HT1080 (cell line): ENCODE data around the gene APBB2. TPM values are rescaled to one million over a fixed set of nuclear protein-coding genes. Genes with fewer than 3 reads are reported as not detected.
"Not testable (repeated sequence)": the region's sequence is repeated elsewhere in the genome, so short reads cannot be mapped to it uniquely, and the experiment has no call there.

ENCODE experiments used
- DNase-seq: peaks from one replicate; pipeline ENCODE4 v3.0.0-alpha.2; 2015; ENCODE audit warnings: low read depth
- total RNA-seq: library from RNA; depleted of rRNA; stranded (reverse); fragments of >200 nt; shearing (Covaris generic); gene quantifications from 2 replicates; pipeline ENCODE4 v1.2.3, GENCODE V29; 2014

The APBB2 gene
- total RNA-seq, 1 experiment from 2014 or later: 50.4 TPM

- no peak for DNase-seq
Measured at GRCh38 chr4:40838742-40839141, 375.6 kb downstream of the APBB2 start.

DNA sequence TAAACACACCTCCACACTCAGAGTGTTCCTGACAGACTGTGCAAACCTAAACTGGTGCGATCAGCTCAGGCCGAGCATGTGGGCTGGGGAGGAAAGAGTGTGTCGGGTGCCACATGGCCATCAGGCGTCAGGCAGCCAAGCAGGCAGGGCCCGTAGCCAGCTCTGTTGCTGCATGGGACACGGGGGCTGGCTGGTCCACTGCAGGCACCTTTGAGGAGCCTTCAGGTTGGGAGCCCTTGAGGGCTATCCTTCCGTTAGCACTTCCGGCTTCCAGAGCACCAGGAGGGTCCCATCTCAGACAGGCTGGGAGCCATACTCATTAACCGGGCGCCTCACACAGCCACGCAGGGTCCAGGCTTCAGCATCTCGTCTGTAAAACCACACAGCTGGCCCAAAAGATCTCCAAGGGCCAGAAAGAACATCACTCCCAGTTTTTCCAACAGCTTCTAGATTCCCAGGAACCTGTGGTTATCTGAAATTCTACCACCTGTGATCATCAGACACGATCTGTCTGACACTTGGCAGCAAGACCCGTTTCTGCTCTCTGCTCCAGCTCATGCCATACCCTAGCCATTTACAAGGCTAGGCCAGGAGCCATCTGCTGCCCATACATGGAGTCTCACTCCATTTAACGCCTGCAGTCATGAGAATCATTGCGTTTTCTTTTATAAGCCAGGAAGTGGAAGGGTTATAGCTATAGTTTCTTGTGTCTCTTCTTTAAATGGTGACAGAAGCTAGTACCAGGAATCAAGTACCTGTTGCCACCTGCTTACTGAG is 377.1 kb downstream of the APBB2 start:
- DNase-seq: no peak

DNA sequence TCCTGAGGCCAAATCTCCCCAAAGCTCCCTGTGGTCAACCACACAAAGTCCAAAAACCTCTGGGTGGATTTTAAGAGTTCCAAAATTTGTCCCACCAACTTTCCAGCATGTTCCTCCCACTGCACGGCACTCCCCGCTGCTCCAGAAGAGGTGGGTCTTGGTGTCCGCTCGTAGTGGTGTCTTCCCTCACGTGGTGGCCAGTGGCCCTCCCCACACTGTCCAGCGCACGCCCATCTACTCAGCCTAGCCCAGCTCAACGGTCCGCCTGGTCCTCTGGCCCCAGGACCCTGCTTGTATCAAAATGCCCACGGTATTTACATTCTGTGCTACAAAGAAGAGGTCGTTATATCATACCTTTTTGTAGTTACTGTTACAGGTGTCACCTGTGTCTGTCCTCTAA is 381.1 kb downstream of the APBB2 start:
- no peak for DNase-seq

DNA sequence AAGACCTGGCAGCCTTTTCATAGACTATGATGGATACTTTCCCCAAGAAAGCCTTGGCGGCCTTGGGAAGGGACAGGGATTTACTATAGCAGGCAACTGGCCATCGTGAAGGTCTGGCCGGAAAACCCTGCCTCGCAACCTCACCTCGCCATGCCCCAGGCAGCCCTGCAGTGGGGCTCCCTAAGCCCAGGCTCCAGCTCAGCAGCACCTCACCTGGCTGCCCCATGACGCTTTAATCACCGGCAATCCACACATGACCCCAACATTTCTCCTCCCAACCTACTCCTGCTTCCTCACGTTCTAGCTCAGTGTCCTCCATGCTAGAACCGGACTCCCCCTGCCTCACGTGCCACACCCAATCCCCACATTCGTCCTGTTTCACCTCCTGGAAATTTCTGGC is 382.2 kb downstream of the APBB2 start:
- no peak for DNase-seq

- no peak for DNase-seq
Measured at GRCh38 chr4:40831146-40831907, 383.0 kb downstream of the APBB2 start.

DNA sequence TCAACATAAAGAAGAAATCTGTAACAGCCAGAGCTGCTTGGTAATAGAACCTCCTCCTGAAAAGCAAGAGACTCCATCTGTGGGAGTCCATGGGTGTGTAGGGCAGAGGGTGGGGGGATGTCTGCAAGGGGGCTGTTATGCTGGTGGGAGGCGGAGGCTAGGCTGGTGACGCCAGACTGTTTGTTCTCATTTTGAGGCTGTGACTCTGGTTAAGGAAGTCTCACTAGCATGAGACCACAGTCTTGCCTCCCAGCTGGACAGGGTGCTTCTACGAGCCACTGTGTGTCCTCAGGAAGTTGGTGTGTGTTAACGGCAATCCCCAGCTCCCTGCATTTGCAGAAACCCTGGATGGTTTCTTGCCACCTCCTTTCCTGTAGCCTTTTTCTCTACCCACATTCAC is 384.8 kb downstream of the APBB2 start:
- no peak for DNase-seq

- no peak for DNase-seq
Measured at GRCh38 chr4:40828661-40829060, 385.7 kb downstream of the APBB2 start.

GRCh38 chr4:40827758-40828157 is 386.6 kb downstream of the APBB2 start:
- no peak for DNase-seq

DNA sequence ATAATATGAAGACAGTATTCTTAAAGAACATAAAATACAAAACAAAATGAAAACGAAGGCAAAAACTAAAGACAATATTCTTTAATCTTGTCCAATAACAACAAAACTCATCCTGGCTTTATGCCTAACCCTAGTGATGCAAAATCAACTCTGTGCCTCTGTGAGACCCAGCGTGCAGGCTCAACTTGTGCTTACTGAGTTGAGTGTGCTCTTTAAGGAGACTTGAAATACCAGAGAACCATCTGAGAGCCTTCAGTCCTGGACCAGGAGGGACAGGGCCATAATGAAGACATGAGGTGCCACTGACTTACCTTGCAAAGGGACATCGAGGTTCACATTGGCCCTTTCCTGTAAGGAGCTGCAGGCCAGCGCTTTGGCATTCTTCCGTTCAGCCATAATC is 387.5 kb downstream of the APBB2 start:
- DNase-seq: no peak

GRCh38 chr4:40825014-40825838 is 389.1 kb downstream of the APBB2 start:
- DNase-seq: no peak

DNA sequence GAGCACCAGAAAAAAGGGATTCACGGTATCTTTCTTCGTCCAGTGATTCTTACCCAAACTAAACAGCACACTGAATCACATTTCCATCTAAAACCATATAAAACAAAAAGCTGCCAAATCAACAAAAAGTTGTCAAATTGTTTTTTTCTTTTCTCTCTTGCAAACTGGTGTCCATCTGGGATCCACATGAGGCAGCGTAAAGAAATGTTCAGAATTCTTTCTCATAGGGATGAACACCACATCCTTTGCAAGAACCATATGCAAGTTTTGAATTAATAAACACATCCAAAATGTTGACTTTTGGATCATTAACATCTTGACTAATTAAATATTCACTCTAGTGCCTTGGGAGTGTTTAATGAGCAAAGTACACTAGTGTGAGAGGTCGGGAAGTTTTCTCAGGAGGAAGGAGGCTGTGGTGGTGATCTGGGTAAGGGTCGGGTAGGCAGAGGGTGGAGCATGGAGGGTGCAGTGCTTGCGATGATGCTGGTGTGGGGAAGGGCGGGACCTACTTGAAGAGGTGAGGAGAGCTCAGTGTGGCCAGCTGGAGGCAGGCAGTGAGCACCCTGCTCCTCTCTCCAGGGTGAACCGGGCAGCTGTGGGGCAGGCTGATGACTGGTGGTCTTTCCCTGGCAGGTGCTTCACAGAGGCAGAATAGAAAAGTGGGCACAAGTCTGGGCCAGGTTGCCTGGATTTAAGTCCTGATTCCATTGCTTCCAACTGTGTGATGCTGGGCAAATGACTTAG is 391.7 kb downstream of the APBB2 start:
- DNase-seq: no peak

GRCh38 chr4:40820101-40820500 is 394.2 kb downstream of the APBB2 start:
- no peak for DNase-seq

DNA sequence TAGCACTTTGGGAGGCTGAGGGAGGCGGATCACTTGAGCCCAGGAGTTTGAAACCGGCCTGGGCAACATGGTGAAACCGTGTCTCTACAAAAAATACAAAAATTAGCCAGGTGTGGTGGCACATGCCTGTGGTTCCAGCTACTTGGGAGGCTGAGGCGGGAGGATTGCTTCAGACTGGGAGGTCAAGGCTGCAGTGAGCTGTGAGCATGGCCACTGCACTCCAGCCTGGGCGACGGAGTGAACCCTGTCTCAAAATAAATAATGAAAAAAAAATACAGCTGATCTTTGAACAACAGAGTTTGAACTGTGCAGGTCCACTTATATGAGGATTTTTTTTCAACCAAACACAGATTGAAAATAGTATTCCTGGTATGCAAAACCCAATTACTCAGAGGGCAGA is 397.2 kb downstream of the APBB2 start:
- not testable (repeated sequence) for DNase-seq

DNA sequence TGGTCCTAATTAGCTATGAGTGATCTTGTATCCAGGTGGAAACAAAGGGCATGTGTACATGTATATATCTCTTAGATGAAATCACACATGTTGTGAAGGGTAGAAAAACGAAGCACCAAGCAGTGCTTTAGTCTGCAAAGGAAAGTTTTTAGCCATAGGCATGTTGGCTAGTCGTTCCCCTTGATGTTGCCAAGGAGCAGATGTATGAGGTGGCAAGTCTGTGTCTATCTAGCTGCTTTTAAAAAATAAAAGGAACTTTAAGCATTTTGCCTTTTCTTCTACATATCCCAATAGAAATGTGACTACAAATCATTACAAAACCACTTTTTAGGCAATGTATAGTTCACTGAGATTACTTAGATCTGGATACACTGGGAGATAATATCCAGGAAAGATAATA is 401.5 kb downstream of the APBB2 start:
- no peak for DNase-seq

- no peak for DNase-seq
Measured at GRCh38 chr4:40812386-40812785, 402.0 kb downstream of the APBB2 start.

GRCh38 chr4:40811956-40812355 is 402.4 kb downstream of the APBB2 start:
- no peak for DNase-seq

DNA sequence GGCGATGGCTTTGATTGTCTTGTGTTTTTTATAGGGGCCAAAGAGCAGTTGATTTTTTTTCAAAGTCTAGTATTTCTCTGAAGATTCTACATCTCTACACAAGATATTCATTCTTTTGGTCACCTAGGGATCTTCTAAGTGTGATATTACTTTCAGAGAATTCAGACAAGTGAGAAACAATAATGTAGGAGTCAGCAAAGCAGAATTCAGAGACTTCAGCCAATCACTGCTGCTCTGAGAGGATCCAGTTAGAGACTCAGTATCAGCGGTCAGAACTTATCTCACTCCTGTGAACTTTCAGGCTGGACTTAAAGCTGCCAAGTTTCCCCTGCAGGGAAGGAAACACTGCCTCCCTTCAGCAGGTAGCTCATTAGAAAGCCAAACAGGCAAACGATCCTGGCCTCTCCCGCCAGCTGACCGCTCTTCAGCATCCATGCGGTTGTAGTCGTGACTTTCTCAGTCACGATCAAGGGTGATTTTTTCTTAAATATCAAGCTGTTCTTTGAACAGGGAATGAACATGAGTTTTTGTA is 405.4 kb downstream of the APBB2 start:
- no peak for DNase-seq

DNA sequence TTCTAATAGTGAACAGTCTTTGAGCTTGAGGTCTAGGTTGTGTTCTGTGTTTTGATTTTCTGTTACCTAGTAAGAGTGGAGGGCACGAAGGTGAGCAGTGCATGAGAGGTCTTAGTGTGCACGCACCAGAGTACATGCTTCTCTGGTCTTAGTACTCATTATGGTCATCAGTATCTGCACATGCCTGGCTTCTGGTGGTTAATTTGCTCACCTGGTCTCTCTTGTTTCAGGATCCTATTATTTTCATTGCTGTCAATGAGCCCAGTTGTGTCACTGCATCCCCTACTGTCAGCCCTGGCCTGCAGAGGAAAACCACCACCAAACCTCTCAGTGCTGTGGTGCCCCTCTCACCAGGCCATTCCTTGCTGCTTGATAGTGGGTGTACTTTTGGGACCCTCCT is 409.7 kb downstream of the APBB2 start:
- DNase-seq: no peak

DNA sequence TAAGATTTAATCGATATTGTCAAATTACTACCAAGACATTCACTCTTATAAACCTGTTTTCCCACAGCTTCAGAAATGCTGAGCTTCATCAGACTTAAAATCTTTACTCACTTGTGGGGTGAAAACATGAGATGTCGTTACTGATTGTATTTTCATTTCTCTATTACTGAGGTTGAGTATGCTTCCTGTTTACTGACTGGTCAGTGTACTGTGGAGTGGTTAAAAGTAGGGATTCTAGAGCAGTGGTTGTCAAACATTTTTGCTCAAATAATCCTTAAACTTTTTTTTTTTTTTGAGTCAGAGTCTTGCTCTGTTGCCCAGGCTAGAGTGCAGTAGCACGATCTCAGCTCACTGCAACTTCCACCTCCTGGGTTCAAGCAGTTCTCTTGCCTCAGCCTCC is 414.3 kb downstream of the APBB2 start:
- DNase-seq: no peak

GRCh38 chr4:40789771-40790170 is 424.6 kb downstream of the APBB2 start:
- DNase-seq: no peak

DNA sequence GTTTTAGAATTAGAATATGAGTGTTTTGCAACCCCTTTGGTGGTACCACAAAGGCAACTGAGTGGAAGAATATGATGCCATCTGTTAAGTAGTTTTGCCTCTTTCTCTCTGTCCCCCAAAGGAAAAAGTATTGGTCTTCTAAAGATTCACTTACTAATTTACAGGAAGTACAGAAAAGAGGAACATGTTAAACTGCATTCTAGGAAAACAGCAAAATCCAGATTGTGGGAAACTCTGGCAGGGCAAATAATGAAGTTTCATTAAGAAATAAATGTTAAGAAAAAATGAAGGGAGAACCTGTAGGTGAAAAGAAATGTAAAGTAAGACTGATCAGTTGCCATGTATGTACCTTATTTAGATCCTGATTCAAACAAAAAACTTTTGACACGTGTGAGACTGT is 425.3 kb downstream of the APBB2 start:
- DNase-seq: no peak
